WTC11 (cell line): ENCODE measurements around the gene TMEM204. TPM values are rescaled to one million over a fixed set of nuclear protein-coding genes. Genes with fewer than 3 reads are reported as not detected.

Experiments used
- ATAC-seq: fragments of 200-7000 bp; cut with Tn5 transposase; 2 replicates; pipeline ENCODE4 v1.10.0; 2021; ENCODE audit warnings: mild to moderate bottlenecking, moderate library complexity
- CTCF ChIA-PET: fragments of 300-600 bp; sonication (Branson Sonifier 250); formaldehyde crosslinking; loops from one replicate; lab custom pipeline; 2021; ENCODE audit warnings: antibody characterized with exemption; lab: Charles Lee
- POLR2A ChIA-PET: fragments of 350-600 bp; sonication (Branson Sonifier 250); formaldehyde crosslinking; loops from one replicate; lab custom pipeline; 2021; ENCODE audit warnings: antibody characterized with exemption; lab: Charles Lee
- DNase-seq: peaks from one replicate; pipeline ENCODE4 v3.0.0; 2021; ENCODE audit warnings: low spot score
- H3K27ac Mint-ChIP-seq: 2 replicates; pipeline ENCODE4 v1.8.0; 2021; ENCODE audit warnings: mixed read lengths
- H3K27me3 Mint-ChIP-seq: 2 replicates; pipeline ENCODE4 v1.8.0; 2021; ENCODE audit warnings: low read depth, mild to moderate bottlenecking, moderate library complexity, mixed read lengths
- H3K36me3 Mint-ChIP-seq: 2 replicates; pipeline ENCODE4 v1.8.0; 2021; ENCODE audit warnings: mixed read lengths
- H3K4me1 Mint-ChIP-seq: 2 replicates; pipeline ENCODE4 v1.8.0; 2022; ENCODE audit warnings: mixed read lengths
- H3K4me3 Mint-ChIP-seq: 2 replicates; pipeline ENCODE4 v1.8.0; 2021; ENCODE audit warnings: mild to moderate bottlenecking, moderate library complexity, mixed read lengths
- H3K9me3 Mint-ChIP-seq: 2 replicates; pipeline ENCODE4 v1.8.0; 2021; ENCODE audit warnings: mixed read lengths
- ERG ChIP-seq: fragments of 250-450 bp; sonication (Bioruptor Pico); IDR thresholded peaks from 2 replicates; pipeline ENCODE4 v1.8.0; 2021; ENCODE audit warnings: mild to moderate bottlenecking
- GABPB1 ChIP-seq: sonication (generic); formaldehyde crosslinking; IDR thresholded peaks from 2 replicates; pipeline ENCODE4 v1.8.1; 2023; ENCODE audit warnings: mild to moderate bottlenecking, missing genetic modification reagents
- JUN ChIP-seq: sonication (generic); formaldehyde crosslinking; IDR thresholded peaks from 2 replicates; pipeline ENCODE4 v1.8.0; 2023; ENCODE audit warnings: mild to moderate bottlenecking, missing genetic modification reagents
- KAT7 ChIP-seq: sonication (generic); formaldehyde crosslinking; IDR thresholded peaks from 2 replicates; pipeline ENCODE4 v1.8.1; 2023; ENCODE audit warnings: missing genetic modification reagents, mild to moderate bottlenecking, borderline replicate concordance
- MAX ChIP-seq: sonication (generic); formaldehyde crosslinking; IDR thresholded peaks from 2 replicates; pipeline ENCODE4 v1.8.0; 2022; ENCODE audit warnings: mild to moderate bottlenecking, missing genetic modification reagents
- NFE2L1 ChIP-seq: sonication (generic); formaldehyde crosslinking; IDR thresholded peaks from 2 replicates; pipeline ENCODE4 v1.8.1; 2023; ENCODE audit warnings: missing genetic modification reagents
- PRRX2 ChIP-seq: fragments of 250-450 bp; sonication (Bioruptor Pico); IDR thresholded peaks from 2 replicates; pipeline ENCODE4 v1.8.0; 2021; ENCODE audit warnings: mild to moderate bottlenecking
- SMAD3 ChIP-seq: sonication (generic); formaldehyde crosslinking; IDR thresholded peaks from 2 replicates; pipeline ENCODE4 v1.8.0; 2022; ENCODE audit warnings: missing genetic modification reagents, mild to moderate bottlenecking, borderline replicate concordance
- SOX15 ChIP-seq: fragments of 250-450 bp; sonication (Bioruptor Pico); IDR thresholded peaks from 2 replicates; pipeline ENCODE4 v1.9.0; 2021; ENCODE audit warnings: mild to moderate bottlenecking
- TCF7 ChIP-seq: sonication (generic); formaldehyde crosslinking; IDR thresholded peaks from 2 replicates; pipeline ENCODE4 v1.8.0; 2022; ENCODE audit warnings: mild to moderate bottlenecking, low read depth, missing genetic modification reagents, moderate library complexity
- TEAD1 ChIP-seq: sonication (generic); formaldehyde crosslinking; IDR thresholded peaks from 2 replicates; pipeline ENCODE4 v1.8.0; 2022; ENCODE audit warnings: mild to moderate bottlenecking, missing genetic modification reagents
- ZNF121 ChIP-seq: sonication (generic); formaldehyde crosslinking; IDR thresholded peaks from 2 replicates; pipeline ENCODE4 v1.8.0; 2023; ENCODE audit warnings: missing genetic modification reagents
- ZNF423 ChIP-seq: fragments of 250-450 bp; sonication (Bioruptor Pico); IDR thresholded peaks from 2 replicates; pipeline ENCODE4 v2.1.2; 2022; ENCODE audit warnings: mild to moderate bottlenecking, moderate library complexity
- ZNF671 ChIP-seq: fragments of 250-450 bp; sonication (Bioruptor Pico); IDR thresholded peaks from 2 replicates; pipeline ENCODE4 v1.8.0; 2021; ENCODE audit warnings: mild to moderate bottlenecking
- total RNA-seq: library from RNA; stranded (reverse); gene quantifications from 3 replicates; pipeline ENCODE4 v1.2.3, GENCODE V29; 2021
- TF ChIP-seq, protein P1 (sequence below): sonication (generic); formaldehyde crosslinking; IDR thresholded peaks from 2 replicates; pipeline ENCODE4 v1.8.0; 2022; ENCODE audit warnings: mild to moderate bottlenecking, missing genetic modification reagents
- TF ChIP-seq, protein P2 (sequence below): sonication (generic); formaldehyde crosslinking; IDR thresholded peaks from 2 replicates; pipeline ENCODE4 v1.8.0; 2023; ENCODE audit warnings: missing genetic modification reagents, mild to moderate bottlenecking, borderline replicate concordance
- TF ChIP-seq, protein P3 (sequence below): sonication (generic); formaldehyde crosslinking; IDR thresholded peaks from 2 replicates; pipeline ENCODE4 v1.8.0; 2022; ENCODE audit warnings: missing genetic modification reagents
- TF ChIP-seq, protein P4 (sequence below): sonication (generic); formaldehyde crosslinking; IDR thresholded peaks from 2 replicates; pipeline ENCODE4 v1.8.0; 2022; ENCODE audit warnings: mild to moderate bottlenecking, missing genetic modification reagents
- TF ChIP-seq, protein P5 (sequence below): sonication (generic); formaldehyde crosslinking; IDR thresholded peaks from 2 replicates; pipeline ENCODE4 v1.8.1; 2023; ENCODE audit warnings: mild to moderate bottlenecking, missing genetic modification reagents

The TMEM204 gene
- total RNA-seq, 1 experiment from 2014 or later: 0.35 TPM

DNA sequence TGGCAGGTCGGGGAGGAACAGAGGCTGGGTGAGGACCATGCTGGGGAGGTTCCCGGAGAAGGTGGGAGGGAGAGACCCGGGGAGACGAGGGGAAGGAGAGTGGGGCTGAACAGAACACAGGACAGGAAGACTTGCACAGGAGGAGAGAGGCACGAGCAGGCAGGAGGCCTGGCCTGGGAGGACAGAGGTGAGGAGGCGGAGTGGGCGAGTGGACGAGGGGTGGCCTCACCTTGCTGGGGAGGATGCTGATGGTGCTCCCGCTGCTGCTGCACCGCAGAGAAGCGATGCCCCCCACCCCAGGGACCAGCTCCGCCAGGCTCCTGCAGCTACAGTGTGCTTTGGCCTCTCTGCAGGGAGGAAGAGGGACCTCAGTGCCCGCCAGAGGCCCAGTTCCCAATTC lies 34.5 kb downstream of the TMEM204 start:
- POLR2A ChIA-PET: interaction anchor here (0.5 kb wide), 1 partner anchor 707 kb away, joined by 3 read pairs; no protein-coding TSS in a partner anchor
- no peak for ATAC-seq

DNA sequence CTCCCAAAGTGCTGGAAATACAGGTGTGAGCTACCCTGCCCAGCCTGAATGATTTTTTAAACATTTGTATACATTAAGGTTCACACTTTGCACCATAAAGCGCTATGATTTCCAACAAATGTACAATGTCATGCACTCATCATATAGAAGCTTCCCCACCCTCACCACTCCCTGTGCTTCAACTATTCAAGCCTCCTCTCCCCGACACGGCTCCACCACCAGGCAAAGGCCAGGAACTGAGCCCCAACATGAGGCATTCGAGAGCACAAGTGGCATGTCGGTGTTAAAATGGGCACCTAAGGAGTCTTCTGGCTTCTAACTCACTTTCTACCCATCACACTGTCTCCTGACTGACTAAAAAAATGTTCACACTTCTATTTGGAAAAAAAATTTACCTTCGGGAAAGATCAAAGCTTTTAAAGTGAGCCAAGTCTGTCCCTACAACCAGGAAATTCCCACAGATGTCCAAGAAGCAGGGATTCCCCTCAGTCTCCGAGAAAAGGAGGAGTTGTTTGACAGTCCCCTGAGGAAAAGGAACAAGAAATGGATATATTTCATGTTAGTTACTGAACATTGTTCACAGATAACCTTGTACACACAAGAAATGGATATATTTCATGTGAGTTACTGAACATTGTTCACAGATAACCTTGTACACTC lies 37.7 kb downstream of the TMEM204 start:
- H3K9me3 Mint-ChIP-seq: peaks cover 5% of the 10 kb centered on the region
- H3K27me3 Mint-ChIP-seq: no peaks in the 10 kb centered on the region
- no peak overlapping the region for H3K4me3 Mint-ChIP-seq
- no peaks in the 10 kb centered on the region for H3K4me1 Mint-ChIP-seq
- DNase-seq (no peak), ATAC-seq (no peak)
- POLR2A ChIA-PET: no interaction called here
- CTCF ChIA-PET: no interaction called here
- no peak overlapping the region for H3K27ac Mint-ChIP-seq
- TF ChIP-seq MAX (CRISPR knock-in tag) (no peak), TCF7 (CRISPR knock-in tag) (no peak), ZNF121 (CRISPR knock-in tag) (no peak), ERG (no peak), JUN (CRISPR knock-in tag) (no peak), ZNF423 (no peak)
- H3K36me3 Mint-ChIP-seq: peaks cover 4% of the 10 kb centered on the region

More for the DNA sequence above, 34.5 kb downstream of the TMEM204 start:
- Mint-ChIP-seq H3K27me3 (no peaks in the 10 kb centered on the region), H3K4me3 (no peak overlapping the region)
- TF ChIP-seq, protein P1, sequence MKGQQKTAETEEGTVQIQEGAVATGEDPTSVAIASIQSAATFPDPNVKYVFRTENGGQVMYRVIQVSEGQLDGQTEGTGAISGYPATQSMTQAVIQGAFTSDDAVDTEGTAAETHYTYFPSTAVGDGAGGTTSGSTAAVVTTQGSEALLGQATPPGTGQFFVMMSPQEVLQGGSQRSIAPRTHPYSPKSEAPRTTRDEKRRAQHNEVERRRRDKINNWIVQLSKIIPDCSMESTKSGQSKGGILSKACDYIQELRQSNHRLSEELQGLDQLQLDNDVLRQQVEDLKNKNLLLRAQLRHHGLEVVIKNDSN (CRISPR knock-in tag): no peak
- TF ChIP-seq NFE2L1 (CRISPR knock-in tag): no peak
- TF ChIP-seq, all 79 proteins: peak for 0
- H3K27ac Mint-ChIP-seq: peak overlapping the region; percentile 10; the same call in 1 of the 2 replicates
- CTCF ChIA-PET: no interaction called here
- H3K36me3 Mint-ChIP-seq: no peaks in the 10 kb centered on the region
- no peak for DNase-seq
- H3K4me1 Mint-ChIP-seq: no peaks in the 10 kb centered on the region
- H3K9me3 Mint-ChIP-seq: no peaks in the 10 kb centered on the region

DNA sequence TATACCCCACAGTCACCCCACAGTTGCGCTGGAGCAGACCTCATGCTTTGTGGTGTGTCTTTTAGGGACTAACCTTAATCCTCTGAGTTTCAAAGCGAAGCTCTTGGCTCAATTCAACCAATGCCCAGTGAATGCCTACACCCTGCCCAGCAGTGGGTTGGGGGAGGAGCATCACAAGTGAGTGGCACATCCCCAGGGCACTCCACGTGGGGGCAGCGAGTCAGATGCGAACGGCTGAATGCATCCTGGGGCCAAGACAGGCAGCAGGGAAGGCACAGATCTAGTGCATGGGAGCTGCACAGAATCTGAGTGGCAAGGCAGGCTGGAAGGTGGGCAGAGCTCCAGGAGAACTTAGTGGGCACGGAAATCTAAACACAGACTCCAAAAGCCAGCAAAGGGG lies 39.2 kb downstream of the TMEM204 start:
- Mint-ChIP-seq H3K36me3 (peaks cover 14% of the 10 kb centered on the region), H3K9me3 (peaks cover 5% of the 10 kb centered on the region), H3K27me3 (no peaks in the 10 kb centered on the region), H3K4me3 (no peak overlapping the region), H3K4me1 (no peaks in the 10 kb centered on the region), H3K27ac (no peak overlapping the region)
- ATAC-seq (no peak), DNase-seq (no peak)
- ChIA-PET POLR2A (no interaction called here), CTCF (interaction anchor here (0.7 to 1.5 kb wide), 4 partner anchors 82 to 191 kb away, joined by 3 to 4 read pairs (median 4); partner anchors contain the start of gene MAPK8IP3)
- no peak for TF ChIP-seq TEAD1 (CRISPR knock-in tag)
- TF ChIP-seq KAT7 (CRISPR knock-in tag): no peak
- TF ChIP-seq, protein P2, sequence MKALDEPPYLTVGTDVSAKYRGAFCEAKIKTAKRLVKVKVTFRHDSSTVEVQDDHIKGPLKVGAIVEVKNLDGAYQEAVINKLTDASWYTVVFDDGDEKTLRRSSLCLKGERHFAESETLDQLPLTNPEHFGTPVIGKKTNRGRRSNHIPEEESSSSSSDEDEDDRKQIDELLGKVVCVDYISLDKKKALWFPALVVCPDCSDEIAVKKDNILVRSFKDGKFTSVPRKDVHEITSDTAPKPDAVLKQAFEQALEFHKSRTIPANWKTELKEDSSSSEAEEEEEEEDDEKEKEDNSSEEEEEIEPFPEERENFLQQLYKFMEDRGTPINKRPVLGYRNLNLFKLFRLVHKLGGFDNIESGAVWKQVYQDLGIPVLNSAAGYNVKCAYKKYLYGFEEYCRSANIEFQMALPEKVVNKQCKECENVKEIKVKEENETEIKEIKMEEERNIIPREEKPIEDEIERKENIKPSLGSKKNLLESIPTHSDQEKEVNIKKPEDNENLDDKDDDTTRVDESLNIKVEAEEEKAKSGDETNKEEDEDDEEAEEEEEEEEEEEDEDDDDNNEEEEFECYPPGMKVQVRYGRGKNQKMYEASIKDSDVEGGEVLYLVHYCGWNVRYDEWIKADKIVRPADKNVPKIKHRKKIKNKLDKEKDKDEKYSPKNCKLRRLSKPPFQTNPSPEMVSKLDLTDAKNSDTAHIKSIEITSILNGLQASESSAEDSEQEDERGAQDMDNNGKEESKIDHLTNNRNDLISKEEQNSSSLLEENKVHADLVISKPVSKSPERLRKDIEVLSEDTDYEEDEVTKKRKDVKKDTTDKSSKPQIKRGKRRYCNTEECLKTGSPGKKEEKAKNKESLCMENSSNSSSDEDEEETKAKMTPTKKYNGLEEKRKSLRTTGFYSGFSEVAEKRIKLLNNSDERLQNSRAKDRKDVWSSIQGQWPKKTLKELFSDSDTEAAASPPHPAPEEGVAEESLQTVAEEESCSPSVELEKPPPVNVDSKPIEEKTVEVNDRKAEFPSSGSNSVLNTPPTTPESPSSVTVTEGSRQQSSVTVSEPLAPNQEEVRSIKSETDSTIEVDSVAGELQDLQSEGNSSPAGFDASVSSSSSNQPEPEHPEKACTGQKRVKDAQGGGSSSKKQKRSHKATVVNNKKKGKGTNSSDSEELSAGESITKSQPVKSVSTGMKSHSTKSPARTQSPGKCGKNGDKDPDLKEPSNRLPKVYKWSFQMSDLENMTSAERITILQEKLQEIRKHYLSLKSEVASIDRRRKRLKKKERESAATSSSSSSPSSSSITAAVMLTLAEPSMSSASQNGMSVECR: no peak
- no peak for TF ChIP-seq GABPB1 (CRISPR knock-in tag)
- TF ChIP-seq, protein P3, sequence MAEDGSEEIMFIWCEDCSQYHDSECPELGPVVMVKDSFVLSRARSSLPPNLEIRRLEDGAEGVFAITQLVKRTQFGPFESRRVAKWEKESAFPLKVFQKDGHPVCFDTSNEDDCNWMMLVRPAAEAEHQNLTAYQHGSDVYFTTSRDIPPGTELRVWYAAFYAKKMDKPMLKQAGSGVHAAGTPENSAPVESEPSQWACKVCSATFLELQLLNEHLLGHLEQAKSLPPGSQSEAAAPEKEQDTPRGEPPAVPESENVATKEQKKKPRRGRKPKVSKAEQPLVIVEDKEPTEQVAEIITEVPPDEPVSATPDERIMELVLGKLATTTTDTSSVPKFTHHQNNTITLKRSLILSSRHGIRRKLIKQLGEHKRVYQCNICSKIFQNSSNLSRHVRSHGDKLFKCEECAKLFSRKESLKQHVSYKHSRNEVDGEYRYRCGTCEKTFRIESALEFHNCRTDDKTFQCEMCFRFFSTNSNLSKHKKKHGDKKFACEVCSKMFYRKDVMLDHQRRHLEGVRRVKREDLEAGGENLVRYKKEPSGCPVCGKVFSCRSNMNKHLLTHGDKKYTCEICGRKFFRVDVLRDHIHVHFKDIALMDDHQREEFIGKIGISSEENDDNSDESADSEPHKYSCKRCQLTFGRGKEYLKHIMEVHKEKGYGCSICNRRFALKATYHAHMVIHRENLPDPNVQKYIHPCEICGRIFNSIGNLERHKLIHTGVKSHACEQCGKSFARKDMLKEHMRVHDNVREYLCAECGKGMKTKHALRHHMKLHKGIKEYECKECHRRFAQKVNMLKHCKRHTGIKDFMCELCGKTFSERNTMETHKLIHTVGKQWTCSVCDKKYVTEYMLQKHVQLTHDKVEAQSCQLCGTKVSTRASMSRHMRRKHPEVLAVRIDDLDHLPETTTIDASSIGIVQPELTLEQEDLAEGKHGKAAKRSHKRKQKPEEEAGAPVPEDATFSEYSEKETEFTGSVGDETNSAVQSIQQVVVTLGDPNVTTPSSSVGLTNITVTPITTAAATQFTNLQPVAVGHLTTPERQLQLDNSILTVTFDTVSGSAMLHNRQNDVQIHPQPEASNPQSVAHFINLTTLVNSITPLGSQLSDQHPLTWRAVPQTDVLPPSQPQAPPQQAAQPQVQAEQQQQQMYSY (CRISPR knock-in tag): no peak
- TF ChIP-seq SOX15 (CRISPR knock-in tag): no peak
- no peak for TF ChIP-seq PRRX2 (CRISPR knock-in tag)
- TF ChIP-seq, protein P4, sequence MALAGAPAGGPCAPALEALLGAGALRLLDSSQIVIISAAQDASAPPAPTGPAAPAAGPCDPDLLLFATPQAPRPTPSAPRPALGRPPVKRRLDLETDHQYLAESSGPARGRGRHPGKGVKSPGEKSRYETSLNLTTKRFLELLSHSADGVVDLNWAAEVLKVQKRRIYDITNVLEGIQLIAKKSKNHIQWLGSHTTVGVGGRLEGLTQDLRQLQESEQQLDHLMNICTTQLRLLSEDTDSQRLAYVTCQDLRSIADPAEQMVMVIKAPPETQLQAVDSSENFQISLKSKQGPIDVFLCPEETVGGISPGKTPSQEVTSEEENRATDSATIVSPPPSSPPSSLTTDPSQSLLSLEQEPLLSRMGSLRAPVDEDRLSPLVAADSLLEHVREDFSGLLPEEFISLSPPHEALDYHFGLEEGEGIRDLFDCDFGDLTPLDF (CRISPR knock-in tag): no peak
- no peak for TF ChIP-seq SMAD3
- TF ChIP-seq, protein P5, sequence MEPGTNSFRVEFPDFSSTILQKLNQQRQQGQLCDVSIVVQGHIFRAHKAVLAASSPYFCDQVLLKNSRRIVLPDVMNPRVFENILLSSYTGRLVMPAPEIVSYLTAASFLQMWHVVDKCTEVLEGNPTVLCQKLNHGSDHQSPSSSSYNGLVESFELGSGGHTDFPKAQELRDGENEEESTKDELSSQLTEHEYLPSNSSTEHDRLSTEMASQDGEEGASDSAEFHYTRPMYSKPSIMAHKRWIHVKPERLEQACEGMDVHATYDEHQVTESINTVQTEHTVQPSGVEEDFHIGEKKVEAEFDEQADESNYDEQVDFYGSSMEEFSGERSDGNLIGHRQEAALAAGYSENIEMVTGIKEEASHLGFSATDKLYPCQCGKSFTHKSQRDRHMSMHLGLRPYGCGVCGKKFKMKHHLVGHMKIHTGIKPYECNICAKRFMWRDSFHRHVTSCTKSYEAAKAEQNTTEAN: no peak
- TF ChIP-seq ZNF671: no peak
